ENCODE data around the gene CSK. TPM values are rescaled to one million over a fixed set of nuclear protein-coding genes. Genes with fewer than 3 reads are reported as not detected.

CSK gene
- polyA plus RNA-seq, 3 donors from 2014 or later, result 94.0 to 180 (median 95.9) TPM

DNA sequence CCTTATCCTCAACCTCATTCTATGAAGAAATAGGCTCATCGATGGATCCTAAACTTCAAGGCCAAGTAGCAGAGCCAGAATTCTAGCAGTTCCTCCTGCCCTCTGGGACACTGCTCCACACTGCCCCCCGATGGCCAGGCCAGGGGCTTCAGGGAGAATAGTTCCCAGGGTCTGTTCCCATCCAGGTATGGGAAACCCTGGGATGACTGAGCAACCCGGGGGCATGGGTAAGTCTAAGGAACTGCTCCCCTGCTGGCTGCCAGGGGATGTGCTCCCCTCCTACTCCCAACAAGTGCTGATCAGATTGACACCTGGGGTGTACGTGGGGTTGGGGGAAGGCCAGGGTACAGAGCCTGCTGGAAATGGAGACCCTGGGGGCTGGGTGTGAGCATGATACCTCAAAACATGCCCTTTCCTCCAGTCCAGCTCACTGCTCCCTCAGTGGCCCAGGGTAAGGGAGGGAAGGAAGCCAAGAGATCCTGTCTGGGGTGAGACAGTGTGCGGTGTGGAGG lies 53.5 kb downstream of the CSK start:
- Mint-ChIP-seq H3K36me3 (peaks cover 0 to 7% (median 0%) of the 10 kb centered on the region in 3 donors), H3K9me3 (no peaks in the 10 kb centered on the region), H3K27ac (peak overlapping the region in 1 of 6 donors; percentile 58), H3K4me1 (no peaks in the 10 kb centered on the region), H3K27me3 (ENCODE audit: low read depth in 3 of 3) (peaks cover 0 to 4% (median 3%) of the 10 kb centered on the region in 3 donors), H3K4me3 (no peak overlapping the region)
- DNase-seq, result peak in 2 of 3 donors; percentile 25 to 32

DNA sequence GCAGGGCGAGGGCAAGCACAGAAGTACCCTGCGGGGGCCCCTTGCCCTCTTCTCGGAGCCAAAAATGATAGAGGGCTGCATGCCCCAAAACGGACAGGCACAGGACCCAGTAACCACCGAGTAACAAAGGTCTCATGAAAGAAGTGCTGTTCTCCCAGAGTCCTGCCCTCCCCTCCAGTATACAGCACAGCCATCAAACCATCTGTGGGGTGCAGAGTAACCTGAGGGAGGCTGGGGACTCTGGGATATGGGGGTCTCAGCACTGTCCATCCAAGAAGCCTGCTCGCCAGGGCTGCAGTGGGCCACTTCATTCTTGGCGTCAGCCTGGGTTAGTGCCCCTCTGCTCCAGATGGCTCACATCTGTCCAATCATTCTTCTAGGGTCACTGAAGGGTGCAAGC lies 55.0 kb downstream of the CSK start:
- no peaks in the 10 kb centered on the region for H3K9me3 Mint-ChIP-seq
- peaks cover 0 to 7% (median 0%) of the 10 kb centered on the region in 3 donors for H3K36me3 Mint-ChIP-seq
- H3K27ac Mint-ChIP-seq, result no peak overlapping the region
- H3K27me3 Mint-ChIP-seq (ENCODE audit: low read depth in 3 of 3), result peaks cover 2 to 5% (median 3%) of the 10 kb centered on the region in 3 donors
- no peak for DNase-seq
- H3K4me3 Mint-ChIP-seq, result no peak overlapping the region
- peaks cover 7 to 11% of the 10 kb centered on the region in 2 donors for H3K4me1 Mint-ChIP-seq

DNA sequence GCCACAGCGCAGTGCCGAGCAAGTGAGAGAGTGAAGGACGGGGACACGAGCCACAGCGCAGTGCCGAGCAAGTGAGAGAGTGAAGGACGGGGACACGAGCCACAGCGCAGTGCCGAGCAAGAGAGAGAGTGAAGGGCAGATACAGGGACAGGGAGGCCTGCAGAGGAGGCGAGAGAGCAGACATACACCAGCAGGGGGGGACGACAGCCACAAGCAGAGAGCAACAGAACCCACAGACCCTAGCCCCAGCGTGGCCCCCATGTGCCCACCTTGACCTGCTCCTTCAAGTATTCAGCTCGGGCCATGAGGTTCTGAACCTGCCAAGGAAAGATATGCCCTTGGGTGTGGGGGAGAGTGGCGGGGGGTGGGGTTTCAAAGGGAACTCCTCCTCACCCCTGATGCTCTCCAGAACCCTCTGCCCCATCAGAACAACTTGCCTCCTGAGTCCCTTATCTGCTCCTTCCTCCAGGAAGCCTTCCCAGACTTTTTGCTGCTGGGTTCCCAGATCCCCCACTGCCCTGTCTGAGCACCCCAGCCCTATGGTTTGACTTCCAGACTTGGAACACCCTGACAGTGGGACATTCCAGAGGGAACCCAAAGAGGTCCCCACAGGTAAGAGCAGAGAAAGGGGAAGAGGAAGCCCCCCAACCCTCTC lies 55.7 kb downstream of the CSK start:
- no peak overlapping the region for H3K27ac Mint-ChIP-seq
- H3K36me3 Mint-ChIP-seq, result peaks cover 0 to 7% (median 0%) of the 10 kb centered on the region in 3 donors
- H3K27me3 Mint-ChIP-seq (ENCODE audit: low read depth in 3 of 3), result peaks cover 3 to 5% (median 4%) of the 10 kb centered on the region in 3 donors

DNA sequence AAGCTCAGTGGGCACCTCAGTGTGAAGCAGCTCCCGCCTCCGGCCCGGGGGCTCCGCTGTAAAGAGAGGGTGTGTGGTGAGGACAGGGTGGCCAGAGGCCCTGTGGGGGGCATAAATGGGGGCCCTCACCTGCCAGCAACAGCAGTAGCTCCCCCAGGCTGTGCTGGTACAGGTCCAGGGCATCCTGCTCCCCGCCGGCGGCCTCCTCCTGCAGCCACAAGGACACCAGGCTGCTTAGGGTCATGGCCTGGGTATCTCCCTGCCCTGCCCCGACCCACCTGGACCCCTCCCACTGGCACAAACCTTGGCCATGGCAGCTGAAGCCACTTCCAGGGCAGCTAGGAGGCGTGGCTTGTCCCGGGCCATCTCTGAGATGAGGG lies 56.2 kb downstream of the CSK start:
- H3K4me3 Mint-ChIP-seq, result no peak overlapping the region
- peaks cover 0 to 7% (median 0%) of the 10 kb centered on the region in 3 donors for H3K36me3 Mint-ChIP-seq
- DNase-seq, result no peak
- no peaks in the 10 kb centered on the region for H3K9me3 Mint-ChIP-seq
- H3K27ac Mint-ChIP-seq, result no peak overlapping the region
- peaks cover 16 to 20% of the 10 kb centered on the region in 2 donors for H3K4me1 Mint-ChIP-seq
- H3K27me3 Mint-ChIP-seq (ENCODE audit: low read depth in 3 of 3), result peaks cover 0 to 6% (median 5%) of the 10 kb centered on the region in 3 donors

More for the DNA sequence above, 55.7 kb downstream of the CSK start:
- H3K9me3 Mint-ChIP-seq, result no peaks in the 10 kb centered on the region
- H3K4me1 Mint-ChIP-seq, result peaks cover 15 to 19% of the 10 kb centered on the region in 2 donors
- no peak overlapping the region for H3K4me3 Mint-ChIP-seq
- DNase-seq, result no peak

DNA sequence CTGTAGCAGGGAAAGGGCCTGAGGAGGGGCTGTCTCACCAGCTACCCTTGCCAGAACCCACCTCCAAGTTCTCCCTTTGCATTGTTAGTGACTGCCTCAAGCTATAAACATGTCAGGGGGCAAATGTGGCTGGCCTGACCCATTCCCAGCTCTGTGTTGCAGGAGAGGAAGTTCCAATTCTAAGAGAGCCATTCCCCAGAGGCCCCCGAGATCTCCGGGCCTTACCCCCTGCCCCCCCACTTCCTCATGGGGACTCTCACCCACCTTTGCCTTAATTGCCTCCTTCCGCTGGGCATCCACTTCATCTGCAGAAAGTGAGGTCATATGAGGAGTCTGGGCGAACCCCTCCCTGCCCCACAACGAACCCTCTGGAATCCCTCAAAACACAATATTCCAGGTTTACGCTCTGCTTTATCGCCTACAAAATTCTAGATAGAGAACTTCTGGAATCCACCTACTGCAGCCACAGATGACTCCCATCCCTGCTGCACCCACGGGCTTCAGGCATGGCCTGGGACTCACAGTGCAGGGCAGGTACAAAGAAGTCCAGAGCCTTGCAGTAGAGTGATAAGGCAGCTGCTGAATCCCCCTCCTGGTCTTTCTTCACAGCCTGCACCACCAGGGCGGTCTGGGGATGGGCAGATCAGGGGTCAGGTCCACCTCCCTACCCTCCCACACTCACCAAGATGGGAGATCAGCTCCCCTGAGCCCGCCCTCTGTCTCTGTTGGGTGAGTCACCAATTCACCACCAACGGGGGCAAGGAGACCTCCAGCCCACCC lies 57.1 kb downstream of the CSK start:
- Mint-ChIP-seq H3K9me3 (no peaks in the 10 kb centered on the region), H3K4me3 (no peak overlapping the region), H3K27me3 (ENCODE audit: low read depth in 3 of 3) (peaks cover 0 to 7% (median 6%) of the 10 kb centered on the region in 3 donors), H3K4me1 (peaks cover 22 to 28% of the 10 kb centered on the region in 2 donors), H3K27ac (peak overlapping the region in 1 of 6 donors; percentile 64), H3K36me3 (peaks cover 0 to 7% (median 0%) of the 10 kb centered on the region in 3 donors)
- DNase-seq, result no peak

DNA sequence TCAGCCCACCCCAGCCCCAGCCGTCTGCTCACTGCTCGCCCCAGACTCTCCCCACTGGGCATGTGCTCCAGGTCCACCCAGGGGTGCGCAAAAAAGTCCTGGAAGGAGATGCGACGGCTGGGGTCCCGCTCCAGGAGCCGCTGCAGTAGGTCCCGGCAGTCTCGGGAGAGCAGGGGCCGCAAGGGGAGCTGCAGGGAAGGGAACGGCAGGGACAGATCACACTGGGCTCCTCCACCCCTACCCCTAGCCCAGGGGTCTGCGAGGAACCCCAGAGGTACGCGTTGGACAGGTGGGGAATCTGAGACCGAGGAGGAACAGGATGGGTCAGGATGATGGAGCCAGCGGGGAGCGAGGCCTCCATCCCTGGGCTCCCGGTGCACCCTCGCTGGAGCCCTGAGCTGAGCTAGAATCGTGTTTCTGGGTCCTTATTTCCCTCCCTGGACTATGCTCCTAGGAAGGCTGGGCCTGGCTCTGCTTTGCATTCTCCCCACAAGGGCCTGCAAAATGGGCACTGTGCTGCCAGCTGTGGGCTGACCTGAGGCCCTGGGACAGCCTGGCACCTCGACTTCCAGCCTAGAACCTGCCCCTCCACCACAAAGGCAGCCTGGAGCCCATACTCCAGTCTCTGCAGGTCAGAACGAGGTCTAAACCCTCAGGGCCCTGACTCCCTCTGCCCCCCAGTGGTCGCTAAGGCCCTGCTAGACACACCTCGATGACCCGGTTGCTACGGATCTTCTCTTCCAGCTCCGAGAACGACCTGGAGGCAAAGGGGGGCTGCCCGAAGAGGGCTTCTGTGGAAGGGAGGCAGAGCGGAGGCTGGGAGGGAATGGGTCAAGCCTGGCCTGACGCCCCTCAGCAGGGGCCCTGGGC lies 57.9 kb downstream of the CSK start:
- H3K9me3 Mint-ChIP-seq, result no peaks in the 10 kb centered on the region
- H3K4me1 Mint-ChIP-seq, result peaks cover 30 to 36% of the 10 kb centered on the region in 2 donors
- H3K27ac Mint-ChIP-seq, result peak overlapping the region in 1 of 6 donors; percentile 77
- H3K4me3 Mint-ChIP-seq, result no peak overlapping the region
- peaks cover 0 to 7% (median 0%) of the 10 kb centered on the region in 3 donors for H3K36me3 Mint-ChIP-seq
- no peak for DNase-seq
- H3K27me3 Mint-ChIP-seq (ENCODE audit: low read depth in 3 of 3), result peaks cover 0 to 8% (median 6%) of the 10 kb centered on the region in 3 donors

DNA sequence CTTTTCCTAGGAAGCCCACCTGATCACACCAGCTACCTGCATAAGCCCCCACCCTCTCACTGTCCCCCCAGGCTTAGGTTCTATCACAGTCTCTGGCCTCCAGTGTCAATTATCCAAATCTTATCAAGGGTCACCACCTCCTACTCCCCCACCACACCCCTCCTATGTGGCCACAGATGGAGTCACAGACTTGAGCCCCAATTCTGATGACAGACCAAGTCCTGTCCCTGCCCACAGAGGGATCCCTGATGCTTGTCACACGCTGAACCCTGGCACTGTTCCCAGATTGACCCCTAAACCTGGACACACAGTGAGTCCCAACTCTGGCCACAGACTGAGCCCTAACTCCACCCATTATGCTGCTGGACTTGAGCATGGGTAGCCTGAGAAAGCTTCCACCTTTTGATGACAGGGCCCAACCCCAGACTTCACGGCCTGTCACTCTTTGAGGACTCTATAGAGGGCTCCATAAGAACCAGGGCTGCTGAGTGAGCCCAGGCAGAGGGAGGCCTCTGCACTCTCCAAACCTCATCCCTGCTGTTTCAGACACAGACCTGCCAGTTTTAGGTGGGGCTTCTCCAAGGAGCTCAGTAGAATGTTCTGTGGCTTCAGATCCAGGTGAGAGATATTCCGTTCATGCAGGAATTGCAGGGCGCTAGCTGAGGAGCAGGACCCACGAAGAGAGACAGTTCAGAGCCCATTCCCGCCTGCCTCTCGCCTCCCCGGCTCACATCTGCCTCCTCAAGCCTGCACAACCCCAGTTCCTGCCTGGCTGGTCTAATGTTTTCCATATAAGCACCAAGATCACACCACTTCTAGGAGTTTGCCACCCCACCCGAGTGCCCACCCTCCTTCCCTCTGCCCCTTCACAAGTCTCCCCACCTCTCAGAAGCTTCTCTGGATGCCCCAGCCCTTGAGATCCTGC lies 59.2 kb downstream of the CSK start:
- Mint-ChIP-seq H3K27me3 (ENCODE audit: low read depth in 3 of 3) (peaks cover 0 to 9% (median 7%) of the 10 kb centered on the region in 3 donors), H3K27ac (peak overlapping the region in 4 of 6 donors; percentile 42 to 80 (median 66)), H3K36me3 (peaks cover 0 to 7% (median 4%) of the 10 kb centered on the region in 3 donors), H3K9me3 (no peaks in the 10 kb centered on the region), H3K4me1 (peaks cover 42 to 48% of the 10 kb centered on the region in 2 donors), H3K4me3 (peak overlapping the region; percentile 60 to 89 (median 86))
- no peak for DNase-seq

DNA sequence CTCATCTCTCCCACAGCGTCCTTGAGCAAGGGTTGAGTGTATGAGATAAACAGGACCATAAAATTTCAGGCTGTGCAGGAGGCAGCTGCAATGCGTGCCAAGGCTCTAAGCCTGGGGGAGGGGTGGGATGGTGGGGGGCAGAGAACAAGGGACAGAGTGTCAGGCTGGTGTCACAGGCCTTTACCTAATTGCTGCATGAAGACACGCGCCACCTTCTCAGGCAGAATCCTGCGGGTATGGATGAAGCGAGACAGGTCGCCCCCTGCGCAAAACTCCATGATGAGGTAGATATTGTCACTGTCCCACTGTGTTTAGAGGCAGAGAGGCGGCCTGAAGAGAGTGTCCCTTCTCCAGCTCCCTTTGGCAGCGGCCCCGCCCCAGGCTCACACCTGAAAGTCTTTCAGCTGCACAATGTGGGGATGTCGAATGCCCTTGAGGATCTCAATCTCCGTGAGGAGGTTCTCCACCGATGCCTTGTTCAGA lies 60.1 kb downstream of the CSK start:
- Mint-ChIP-seq H3K27me3 (ENCODE audit: low read depth in 3 of 3) (peaks cover 0 to 9% (median 7%) of the 10 kb centered on the region in 3 donors), H3K4me1 (peaks cover 45 to 53% of the 10 kb centered on the region in 2 donors), H3K36me3 (peaks cover 0 to 9% (median 4%) of the 10 kb centered on the region in 3 donors), H3K4me3 (peak overlapping the region; percentile 60 to 89 (median 86)), H3K27ac (peak overlapping the region in 3 of 6 donors; percentile 28 to 81 (median 45)), H3K9me3 (no peaks in the 10 kb centered on the region)
- DNase-seq, result no peak

DNA sequence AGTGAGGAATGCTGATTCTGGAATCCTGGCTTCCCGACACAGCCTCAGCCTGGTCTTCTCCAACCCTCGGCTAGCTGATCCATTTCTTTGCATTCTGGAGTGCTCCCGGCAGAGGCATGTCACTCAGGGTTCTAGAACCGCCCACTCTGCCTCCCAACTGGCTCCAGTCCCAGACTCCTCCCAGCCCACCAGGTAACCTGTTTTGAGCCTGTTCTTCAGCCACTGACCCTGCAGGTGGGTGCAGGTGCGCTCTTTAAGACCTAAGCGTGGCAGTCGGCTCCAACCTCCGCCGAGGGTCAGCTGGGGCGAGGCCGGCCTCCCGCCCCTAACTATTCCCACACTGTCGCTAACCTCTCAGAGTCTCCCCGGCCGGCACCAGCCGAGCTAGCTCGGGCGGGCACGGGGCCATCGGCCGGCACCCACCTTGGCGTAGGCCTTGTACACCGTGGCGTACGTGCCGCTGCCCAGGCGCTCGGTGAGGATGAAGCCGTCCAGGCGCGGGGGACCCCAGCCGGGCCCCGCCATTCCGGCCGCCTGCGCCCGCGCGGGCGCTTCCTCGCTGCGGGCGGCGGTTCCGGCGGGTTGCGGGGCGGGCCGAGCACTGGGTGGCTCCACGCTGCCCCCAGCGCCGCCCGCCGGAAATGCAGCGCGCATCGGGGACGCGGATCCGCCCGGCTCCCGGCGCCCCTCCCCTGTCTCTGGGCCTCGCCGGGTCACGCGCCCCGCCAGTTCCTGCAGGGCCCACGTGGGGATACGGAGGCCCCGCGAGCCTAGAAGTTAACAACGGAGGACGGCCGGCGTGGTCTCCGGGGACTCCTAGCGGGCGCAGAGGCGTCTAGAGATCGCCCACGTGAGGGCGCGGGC lies 60.9 kb downstream of the CSK start, which contains the start of gene ULK3:
Gene ULK3, minus strand, starts transcription at position 576 of the 864 bp plus-strand sequence. Its CDS starts 51 bp downstream, at position 525.
- H3K4me3 Mint-ChIP-seq, result peak within 1 kb of the TSS; percentile 85 to 94 (median 88)
- no peaks in the 10 kb centered on the region for H3K9me3 Mint-ChIP-seq
- H3K27me3 Mint-ChIP-seq (ENCODE audit: low read depth in 3 of 3), result peaks cover 0 to 7% (median 7%) of the 10 kb centered on the region in 3 donors
- H3K27ac Mint-ChIP-seq, result peak within 1 kb of the TSS; percentile 87 to 97 (median 94)
- peak; percentile 93 for DNase-seq
- H3K4me1 Mint-ChIP-seq, result peaks cover 45 to 54% of the 10 kb centered on the region in 2 donors
- peaks cover 4 to 12% (median 7%) of the 10 kb centered on the region in 3 donors for H3K36me3 Mint-ChIP-seq

DNA sequence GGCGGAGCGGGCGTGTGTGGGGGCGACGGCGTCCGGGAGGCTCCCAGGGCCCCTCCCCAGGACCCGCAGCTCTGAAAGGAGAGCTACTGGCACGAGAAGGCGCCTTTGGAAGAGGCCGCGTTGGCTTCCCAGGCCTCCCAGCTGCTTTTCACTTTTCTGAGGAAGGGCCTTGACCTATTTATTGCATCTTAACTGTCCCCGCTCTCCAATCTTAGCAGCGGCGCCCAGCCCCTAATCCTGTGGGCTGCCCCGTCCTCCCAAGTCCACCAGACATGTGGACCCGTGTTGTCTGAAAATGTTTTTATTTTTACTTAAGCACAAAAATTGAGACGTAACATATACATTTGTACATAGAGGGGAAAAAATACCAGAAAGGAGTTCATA lies 61.6 kb downstream of the CSK start:
- Mint-ChIP-seq H3K4me3 (peak overlapping the region; percentile 85 to 94 (median 88)), H3K27me3 (ENCODE audit: low read depth in 3 of 3) (peaks cover 0 to 7% (median 7%) of the 10 kb centered on the region in 3 donors), H3K4me1 (peaks cover 45 to 54% of the 10 kb centered on the region in 2 donors), H3K9me3 (no peaks in the 10 kb centered on the region), H3K27ac (peak overlapping the region; percentile 87 to 96 (median 91)), H3K36me3 (peaks cover 4 to 18% (median 7%) of the 10 kb centered on the region in 3 donors)
- no peak for DNase-seq

DNA sequence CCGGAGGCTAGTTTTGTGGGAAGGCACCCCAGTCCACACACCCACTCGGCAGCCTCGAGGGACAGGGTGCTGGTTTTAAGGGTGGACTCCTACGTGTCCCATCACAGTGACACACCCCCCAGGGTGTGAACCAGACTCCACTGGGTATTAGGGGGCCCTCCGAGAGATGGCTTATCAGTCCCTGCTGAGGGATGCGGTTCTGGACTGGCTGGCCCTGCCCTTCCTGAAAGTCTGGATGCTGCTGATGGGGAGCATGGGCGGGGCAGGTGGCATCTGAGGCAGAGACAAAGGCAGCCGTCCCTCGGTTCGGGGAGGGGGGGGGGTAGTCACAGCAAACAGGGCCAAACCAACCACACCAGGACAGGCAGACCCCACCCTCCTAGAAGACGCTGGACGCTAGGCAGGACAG lies 62.0 kb downstream of the CSK start:
- Mint-ChIP-seq H3K36me3 (peaks cover 4 to 21% (median 7%) of the 10 kb centered on the region in 3 donors), H3K27ac (peak overlapping the region in 5 of 6 donors; percentile 87 to 97 (median 93)), H3K27me3 (ENCODE audit: low read depth in 3 of 3) (peaks cover 0 to 7% (median 7%) of the 10 kb centered on the region in 3 donors), H3K4me1 (peaks cover 45 to 54% of the 10 kb centered on the region in 2 donors), H3K4me3 (peak overlapping the region; percentile 85 to 94 (median 88)), H3K9me3 (no peaks in the 10 kb centered on the region)
- no peak for DNase-seq

All from immature natural killer cell (primary cell).